HEK293T (cell line): ENCODE measurements around the gene TAF6.

Source experiments
- CTCF ChIA-PET: fragments of 350-600 bp; formaldehyde crosslinking; extraction: SDS; loops from one replicate; lab custom pipeline; 2021; ENCODE audit warnings: antibody characterized with exemption, inconsistent platforms; lab: Yijun Ruan, JAX
- POLR2A ChIA-PET: fragments of 350-600 bp; formaldehyde crosslinking; extraction: SDS; loops from one replicate; lab custom pipeline; 2020; ENCODE audit warnings: antibody characterized with exemption, inconsistent platforms; lab: Yijun Ruan, JAX
- DNase-seq: peaks from one replicate; pipeline ENCODE4 v3.0.0; 2012; ENCODE audit warnings: mixed read lengths; ENCODE audit errors: extremely low spot score
- ARNT ChIP-seq: fragments of 450-650 bp; IDR thresholded peaks from 2 replicates; pipeline ENCODE4 v1.6.1; 2017; ENCODE audit warnings: mild to moderate bottlenecking
- BHLHE40 ChIP-seq: fragments of 450-650 bp; IDR thresholded peaks from 2 replicates; pipeline ENCODE4 v1.6.1; 2016; ENCODE audit warnings: mild to moderate bottlenecking, moderate library complexity, borderline replicate concordance
- CTBP1 ChIP-seq: fragments of 450-650 bp; IDR thresholded peaks from 2 replicates; pipeline ENCODE4 v1.6.1; 2016; ENCODE audit warnings: borderline replicate concordance
- ELF4 ChIP-seq: fragments of 450-650 bp; IDR thresholded peaks from 2 replicates; pipeline ENCODE4 v1.6.1; 2017; ENCODE audit warnings: antibody characterized with exemption
- FOXA1 ChIP-seq: fragments of 450-650 bp; IDR thresholded peaks from 2 replicates; pipeline ENCODE4 v1.6.1; 2016; ENCODE audit warnings: mild to moderate bottlenecking
- FOXK2 ChIP-seq: fragments of 450-650 bp; IDR thresholded peaks from 2 replicates; pipeline ENCODE4 v1.6.1; 2016; ENCODE audit warnings: mild to moderate bottlenecking
- FOXM1 ChIP-seq: fragments of 450-650 bp; IDR thresholded peaks from 2 replicates; pipeline ENCODE4 v1.6.1; 2017; ENCODE audit warnings: mild to moderate bottlenecking, borderline replicate concordance
- HDGF ChIP-seq: fragments of 450-650 bp; IDR thresholded peaks from 2 replicates; pipeline ENCODE4 v1.6.1; 2017; ENCODE audit warnings: antibody characterized with exemption, borderline replicate concordance
- L3MBTL2 ChIP-seq: fragments of 450-650 bp; conservative IDR thresholded peaks from 2 replicates; pipeline ENCODE4 v1.6.1; 2016; ENCODE audit warnings: mild to moderate bottlenecking
- LEF1 ChIP-seq: fragments of 450-650 bp; IDR thresholded peaks from 2 replicates; pipeline ENCODE4 v1.6.1; 2017; ENCODE audit warnings: mild to moderate bottlenecking, borderline replicate concordance
- NFRKB ChIP-seq: fragments of 450-650 bp; IDR thresholded peaks from 2 replicates; pipeline ENCODE4 v1.6.1; 2016; ENCODE audit warnings: mild to moderate bottlenecking, moderate library complexity
- SP1 ChIP-seq: fragments of 450-650 bp; IDR thresholded peaks from 2 replicates; pipeline ENCODE4 v1.6.1; 2017
- SUZ12 ChIP-seq: fragments of 450-650 bp; IDR thresholded peaks from 2 replicates; pipeline ENCODE4 v1.6.1; 2016; ENCODE audit warnings: mild to moderate bottlenecking
- TARDBP ChIP-seq: fragments of 450-650 bp; IDR thresholded peaks from 2 replicates; pipeline ENCODE4 v1.6.1; 2016
- ZNF384 ChIP-seq: fragments of 450-650 bp; IDR thresholded peaks from 2 replicates; pipeline ENCODE4 v1.6.1; 2016
- TF ChIP-seq, protein P1 (sequence below): fragments of 450-650 bp; IDR thresholded peaks from 2 replicates; pipeline ENCODE4 v1.6.1; 2016

Gene TAF6

DNA sequence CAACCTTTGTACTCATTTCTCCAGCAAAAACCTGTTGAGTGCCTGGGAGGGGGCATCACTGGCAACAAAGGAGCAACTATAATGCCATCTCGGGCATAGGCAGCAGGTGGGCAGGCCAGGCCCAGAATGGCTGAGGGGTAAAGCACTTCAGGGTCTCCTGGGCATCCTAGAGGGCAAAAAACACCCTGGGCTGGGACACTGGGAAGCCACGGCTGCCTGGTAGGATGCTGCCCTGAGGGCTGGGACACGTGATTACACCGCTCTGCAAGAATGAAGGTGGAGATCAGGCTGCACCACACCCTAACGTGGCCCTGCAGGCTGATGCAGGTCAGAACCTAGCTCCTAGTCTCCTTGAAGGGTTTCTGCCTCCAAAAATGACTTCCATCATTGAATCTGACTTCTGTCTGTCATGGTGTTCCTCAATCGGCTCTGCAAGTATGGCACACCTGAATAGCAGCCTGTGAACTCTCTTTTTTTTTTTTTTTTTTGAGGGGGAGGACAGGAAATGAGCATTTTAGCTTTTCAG lies 43.9 kb upstream of the TAF6 start:
- ChIA-PET CTCF (interaction anchor here (1.1 kb wide), 1 partner anchor 10 kb away, joined by 6 read pairs; no protein-coding TSS in a partner anchor), POLR2A (interaction anchor here (1.8 kb wide), 1 partner anchor 14 kb away, joined by 7 read pairs; the partner anchor contains the start of gene LAMTOR4)
- TF ChIP-seq SP1 (no peak), LEF1 (no peak), ZNF384 (no peak), SUZ12 (no peak), HDGF (no peak), L3MBTL2 (no peak), FOXK2 (no peak), NFRKB (no peak)
- TF ChIP-seq, protein P1, sequence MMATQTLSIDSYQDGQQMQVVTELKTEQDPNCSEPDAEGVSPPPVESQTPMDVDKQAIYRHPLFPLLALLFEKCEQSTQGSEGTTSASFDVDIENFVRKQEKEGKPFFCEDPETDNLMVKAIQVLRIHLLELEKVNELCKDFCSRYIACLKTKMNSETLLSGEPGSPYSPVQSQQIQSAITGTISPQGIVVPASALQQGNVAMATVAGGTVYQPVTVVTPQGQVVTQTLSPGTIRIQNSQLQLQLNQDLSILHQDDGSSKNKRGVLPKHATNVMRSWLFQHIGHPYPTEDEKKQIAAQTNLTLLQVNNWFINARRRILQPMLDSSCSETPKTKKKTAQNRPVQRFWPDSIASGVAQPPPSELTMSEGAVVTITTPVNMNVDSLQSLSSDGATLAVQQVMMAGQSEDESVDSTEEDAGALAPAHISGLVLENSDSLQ, result no peak
- no peak for DNase-seq

DNA sequence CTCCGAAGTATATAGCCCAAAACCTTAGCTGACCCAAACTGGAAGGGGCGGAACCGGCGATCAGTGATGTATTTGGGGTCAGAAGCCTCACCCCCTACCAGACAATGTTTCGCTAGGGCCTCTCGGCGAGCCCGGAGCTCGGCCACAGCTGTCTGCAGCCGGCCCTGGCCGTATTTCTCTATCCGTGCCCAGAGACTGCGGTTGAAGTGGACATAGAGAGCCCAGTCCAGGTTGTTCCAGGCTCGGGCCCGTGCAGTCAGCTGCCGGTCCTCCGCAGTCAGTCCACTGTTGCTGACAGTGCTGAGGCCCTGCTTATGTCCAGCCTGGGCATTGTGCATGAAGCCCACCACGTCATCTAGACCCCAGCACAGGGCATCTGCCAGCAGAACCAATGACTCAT lies 40.9 kb upstream of the TAF6 start:
- ChIA-PET CTCF (no interaction called here), POLR2A (no interaction called here)
- no peak for DNase-seq
- TF ChIP-seq FOXK2 (no peak), SP1 (no peak), L3MBTL2 (no peak), FOXM1 (no peak), FOXA1 (no peak), TARDBP (no peak), ELF4 (no peak), ARNT (no peak), CTBP1 (no peak), BHLHE40 (no peak), NFRKB (no peak), ZNF384 (no peak), HDGF (no peak), LEF1 (no peak), SUZ12 (no peak)
- TF ChIP-seq, protein P1, result no peak

DNA sequence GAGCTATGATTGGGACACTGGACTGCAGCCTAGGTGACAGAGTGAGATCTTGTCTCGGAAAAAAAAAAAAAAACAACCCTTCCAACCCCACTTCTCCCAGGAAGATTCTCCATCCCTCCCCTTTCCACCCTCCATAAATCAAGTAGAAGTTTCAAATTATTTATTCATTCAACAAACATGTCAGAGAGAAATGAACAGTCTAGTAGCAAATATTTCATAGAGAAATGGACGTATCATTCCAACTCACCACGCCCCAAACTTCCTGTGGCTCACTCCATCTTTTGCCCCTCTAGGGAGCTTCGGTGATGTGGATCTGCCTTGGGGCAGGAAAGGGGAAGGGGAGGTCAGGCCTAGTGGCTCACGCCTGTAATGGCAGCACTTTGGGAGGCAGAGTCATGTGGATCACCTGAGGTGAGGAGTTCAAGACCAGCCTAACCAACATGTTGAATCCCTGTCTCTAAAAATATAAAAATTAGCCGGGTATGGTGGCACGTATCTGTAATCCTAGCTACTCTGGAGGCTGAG lies 40.0 kb upstream of the TAF6 start:
- POLR2A ChIA-PET, result interaction anchor here (0.9 kb wide), 1 partner anchor 10 kb away, joined by 4 read pairs; the partner anchor contains the start of gene LAMTOR4
- TF ChIP-seq FOXM1 (no peak), BHLHE40 (no peak), HDGF (no peak)

DNA sequence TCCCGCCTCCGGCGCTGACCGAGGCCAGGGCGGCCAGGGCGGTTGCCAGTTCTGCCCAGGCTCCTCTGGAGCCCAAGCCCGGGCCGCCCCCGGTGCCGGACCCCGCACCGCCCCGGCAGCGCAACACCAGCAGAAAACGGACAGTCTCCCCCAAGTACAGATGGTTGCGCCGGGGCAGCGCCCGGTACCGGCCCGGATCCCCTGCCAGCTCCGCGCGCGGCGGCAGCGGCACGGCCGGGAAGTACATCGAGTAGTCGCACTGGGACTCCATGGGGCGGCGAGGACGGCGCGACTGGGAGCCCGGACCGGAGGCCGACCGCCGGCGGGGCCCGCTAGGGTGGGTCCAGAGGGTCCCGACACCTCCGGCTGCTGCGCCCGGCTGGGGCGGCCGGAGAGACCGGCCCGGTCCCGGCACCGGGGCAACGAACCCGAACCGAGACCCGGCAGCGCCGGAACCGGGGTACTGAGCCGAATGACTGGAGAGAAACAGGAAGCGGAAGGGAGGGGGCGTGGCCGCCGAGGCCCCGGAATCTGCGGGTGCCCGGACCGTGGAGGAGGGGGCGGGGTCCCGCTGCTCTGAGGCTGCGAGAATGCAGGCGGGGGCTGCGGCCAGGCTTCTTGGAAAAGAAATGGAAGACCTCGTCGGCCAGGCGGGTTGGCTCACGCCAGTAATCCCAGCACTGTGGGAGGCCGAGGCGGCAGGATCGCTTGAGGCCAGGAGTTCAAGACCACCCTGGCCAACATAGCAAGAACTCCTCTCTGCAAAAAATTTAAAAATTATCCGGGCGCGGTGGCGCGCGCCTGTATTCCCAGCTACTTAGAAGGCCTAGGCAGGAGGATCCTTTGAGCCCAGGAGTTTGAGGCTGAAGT lies 39.3 kb upstream of the TAF6 start, which contains the start of gene TRAPPC14:
TRAPPC14 (minus strand) TSS at position 495 of the 870 bp plus-strand sequence; CDS start at position 271, 224 bp downstream.
- DNase-seq, result peak; percentile 92
- ChIA-PET POLR2A (interaction anchor here (0.9 to 2.1 kb wide), 2 partner anchors 10 kb away, joined by 4 to 20 read pairs; partner anchors contain the start of gene LAMTOR4), CTCF (no interaction called here)
- TF ChIP-seq, protein P1, result no peak
- TF ChIP-seq LEF1 (no peak), TARDBP (no peak), ELF4 (0 out of 2 replicates have a peak, but pooled peaks have one; percentile 37), NFRKB (no peak), BHLHE40 (no peak), L3MBTL2 (no peak)

More for the DNA sequence above, 40.0 kb upstream of the TAF6 start:
- CTCF ChIA-PET, result no interaction called here
- no peak for DNase-seq

DNA sequence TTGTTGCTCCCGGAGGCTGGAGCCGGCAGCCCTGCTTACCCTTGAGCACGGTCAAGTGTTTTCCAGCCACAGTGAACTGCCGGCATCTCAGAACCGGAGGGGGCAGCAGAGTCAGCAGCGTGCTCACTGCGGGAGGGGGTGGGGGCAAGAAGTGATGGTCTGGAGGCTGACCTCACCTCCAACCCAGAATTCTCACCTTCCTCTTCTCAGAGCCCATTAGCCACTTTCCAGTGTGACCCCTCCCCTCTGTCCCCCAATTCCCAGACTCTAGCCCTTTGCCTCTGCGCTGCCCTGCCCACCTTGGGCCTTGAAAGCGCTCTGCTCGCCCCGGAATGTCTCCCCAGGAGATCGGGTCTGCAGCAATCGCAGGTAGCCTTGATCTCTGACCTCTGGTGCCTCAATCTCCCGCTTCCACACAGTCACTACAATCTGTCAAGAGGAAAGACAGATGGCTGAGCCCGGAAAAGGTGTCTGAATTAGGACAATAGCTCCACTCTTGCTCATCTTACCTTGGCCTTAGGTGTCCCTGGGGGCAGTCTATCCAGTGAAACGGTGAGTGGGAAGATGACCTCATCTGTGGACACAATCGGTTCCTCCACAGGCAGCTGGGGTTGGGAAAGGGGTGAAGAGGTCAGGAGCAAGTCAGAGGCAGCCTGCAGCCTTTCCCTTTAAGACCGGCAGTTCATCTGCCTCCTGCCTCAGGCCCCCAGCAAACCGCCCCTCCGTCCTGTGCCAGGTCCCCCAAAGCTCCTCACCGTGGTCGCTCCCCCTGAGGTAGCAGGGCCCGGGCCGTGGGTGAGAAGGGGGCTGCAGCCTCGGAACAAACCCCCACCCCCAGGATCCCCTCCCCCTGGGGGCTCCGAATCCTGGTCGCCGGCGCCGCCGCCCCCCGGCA lies 38.4 kb upstream of the TAF6 start:
- POLR2A ChIA-PET, result interaction anchor here (0.9 to 2.1 kb wide), 3 partner anchors 9 to 19 kb away, joined by 3 to 20 read pairs (median 4); partner anchors contain the start of genes GPC2 and LAMTOR4
- DNase-seq, result peak; percentile 50
- TF ChIP-seq ARNT (no peak), HDGF (0 out of 2 replicates have a peak, but pooled peaks have one; percentile 21), FOXM1 (peak; percentile 25; the same call in 1 of the 2 replicates), CTBP1 (no peak), NFRKB (no peak), FOXK2 (no peak), ELF4 (no peak), BHLHE40 (no peak), L3MBTL2 (no peak), SP1 (no peak), LEF1 (no peak), TARDBP (no peak), ZNF384 (no peak)

DNA sequence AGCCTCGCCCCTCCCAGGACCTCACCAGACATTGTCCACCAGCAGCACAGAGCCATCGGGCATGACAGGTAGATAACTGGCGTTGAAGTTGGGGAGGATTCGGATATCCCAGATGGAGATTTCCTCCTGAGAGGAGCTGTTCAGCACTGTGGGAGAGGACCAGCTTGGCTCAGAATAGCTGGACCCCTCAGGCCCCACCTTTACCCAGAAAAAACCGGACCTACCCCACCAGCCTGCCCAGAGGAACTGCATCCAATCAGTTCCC lies 37.8 kb upstream of the TAF6 start:
- POLR2A ChIA-PET, result interaction anchor here (0.9 to 2.1 kb wide), 4 partner anchors 9 to 20 kb away, joined by 3 to 20 read pairs (median 4); partner anchors contain the start of genes GPC2 and LAMTOR4
- no peak for DNase-seq
- TF ChIP-seq ZNF384 (no peak), LEF1 (no peak), SP1 (no peak), ARNT (no peak), BHLHE40 (no peak), SUZ12 (no peak), FOXA1 (no peak), NFRKB (no peak), L3MBTL2 (no peak), FOXK2 (no peak), ELF4 (no peak)
- TF ChIP-seq, protein P1, result no peak
- CTCF ChIA-PET, result no interaction called here

More for the DNA sequence above, 38.4 kb upstream of the TAF6 start:
- CTCF ChIA-PET, result no interaction called here
